CD4-positive, alpha-beta memory T cell (primary cell): ENCODE results near the gene SERPINB6. TPM values are rescaled to one million over a fixed set of nuclear protein-coding genes. Genes with fewer than 3 reads are reported as not detected.
"Not testable (repeated sequence)": the region's sequence is repeated elsewhere in the genome, so short reads cannot be mapped to it uniquely, and the experiment has no call there.

Source experiments
- CTCF ChIA-PET: fragments of 350-600 bp; sonication (Branson Sonifier 250); formaldehyde crosslinking; loops from one replicate; lab custom pipeline; 2021; ENCODE audit warnings: inconsistent platforms; ENCODE audit not compliant: partially characterized antibody; lab: Charles Lee
- POLR2A ChIA-PET: fragments of 350-600 bp; sonication (Branson Sonifier 250); formaldehyde crosslinking; loops from one replicate; lab custom pipeline; 2021; ENCODE audit not compliant: partially characterized antibody; lab: Charles Lee
- DNase-seq, 5 donors: peaks; one replicate each; pipeline versions ENCODE4 v3.0.0 to v3.0.0-alpha.2; 2020 to 2022; ENCODE audit warnings: mixed read lengths in 1 of 5
- H3K27ac ChIP-seq: one replicate; pipeline ENCODE4 v1.7.0; 2013; ENCODE audit warnings: low read depth, low read length
- H3K27me3 ChIP-seq: 2 replicates; pipeline ENCODE4 v1.7.0; 2013; ENCODE audit warnings: mild to moderate bottlenecking, low read length, moderate library complexity; ENCODE audit not compliant: insufficient read depth
- H3K36me3 ChIP-seq: 2 replicates; pipeline ENCODE4 v1.7.0; 2013; ENCODE audit warnings: mild to moderate bottlenecking, low read length, moderate library complexity; ENCODE audit not compliant: insufficient read depth
- H3K4me1 ChIP-seq: 2 replicates; pipeline ENCODE4 v1.7.0; 2013; ENCODE audit warnings: mild to moderate bottlenecking, low read length, moderate library complexity; ENCODE audit not compliant: insufficient read depth
- H3K4me3 ChIP-seq, 2 donors: one replicate each; pipeline ENCODE4 v1.7.0; 2013; ENCODE audit warnings: low read length in 2 of 2, mild to moderate bottlenecking in 1 of 2
- H3K9me3 ChIP-seq, 2 donors: one replicate each; pipeline ENCODE4 v1.7.0; 2013; ENCODE audit warnings: low read length in 2 of 2, control low read depth in 1 of 2; ENCODE audit not compliant: control insufficient read depth in 1 of 2
- H3K27ac Mint-ChIP-seq, 7 donors: one replicate each; pipeline ENCODE4 v1.8.0; 2020 to 2021; ENCODE audit warnings: mixed read lengths in 7 of 7, mild to moderate bottlenecking in 6 of 7, inconsistent platforms in 3 of 7, moderate library complexity in 3 of 7
- H3K27me3 Mint-ChIP-seq, 2 donors: one replicate each; pipeline ENCODE4 v1.8.0; 2020 to 2021; ENCODE audit warnings: mixed read lengths in 2 of 2
- H3K36me3 Mint-ChIP-seq, 2 donors: one replicate each; pipeline ENCODE4 v1.8.0; 2020 to 2021; ENCODE audit warnings: mixed read lengths in 2 of 2, inconsistent platforms in 1 of 2, mild to moderate bottlenecking in 1 of 2
- H3K4me1 Mint-ChIP-seq, 4 donors: one replicate each; pipeline ENCODE4 v1.8.0; 2020 to 2021; ENCODE audit warnings: mixed read lengths in 4 of 4, mild to moderate bottlenecking in 1 of 4
- H3K4me3 Mint-ChIP-seq, 8 donors: one replicate each; pipeline ENCODE4 v1.8.0; 2020 to 2021; ENCODE audit warnings: mixed read lengths in 8 of 8, mild to moderate bottlenecking in 7 of 8, moderate library complexity in 6 of 8, inconsistent platforms in 3 of 8
- H3K9me3 Mint-ChIP-seq, 8 donors: one replicate each; pipeline ENCODE4 v1.8.0; 2020 to 2021; ENCODE audit warnings: mixed read lengths in 8 of 8, mild to moderate bottlenecking in 5 of 8, inconsistent platforms in 3 of 8, moderate library complexity in 1 of 8
- intact Hi-C: fragments of 100-400 bp; cut with micrococcal nuclease; formaldehyde crosslinking; loops from one replicate; pipeline ENCODE4 v1.15.1; 2023
- polyA plus RNA-seq, 2 donors: library from polyadenylated mRNA; unstranded; fragments of 300-500 nt; fragmentation: Illumina TruSeq; gene quantifications; one replicate each; pipeline ENCODE4 v1.2.3, GENCODE V29; 2021
- total RNA-seq, 2 experiments: library from RNA; stranded (reverse); gene quantifications; one replicate each; pipeline ENCODE4 v1.2.3, GENCODE V29; 2021

The SERPINB6 gene
- total and polyA plus RNA-seq, 4 experiments from 2014 or later = 41.2 to 58.0 (median 44.5) TPM

DNA sequence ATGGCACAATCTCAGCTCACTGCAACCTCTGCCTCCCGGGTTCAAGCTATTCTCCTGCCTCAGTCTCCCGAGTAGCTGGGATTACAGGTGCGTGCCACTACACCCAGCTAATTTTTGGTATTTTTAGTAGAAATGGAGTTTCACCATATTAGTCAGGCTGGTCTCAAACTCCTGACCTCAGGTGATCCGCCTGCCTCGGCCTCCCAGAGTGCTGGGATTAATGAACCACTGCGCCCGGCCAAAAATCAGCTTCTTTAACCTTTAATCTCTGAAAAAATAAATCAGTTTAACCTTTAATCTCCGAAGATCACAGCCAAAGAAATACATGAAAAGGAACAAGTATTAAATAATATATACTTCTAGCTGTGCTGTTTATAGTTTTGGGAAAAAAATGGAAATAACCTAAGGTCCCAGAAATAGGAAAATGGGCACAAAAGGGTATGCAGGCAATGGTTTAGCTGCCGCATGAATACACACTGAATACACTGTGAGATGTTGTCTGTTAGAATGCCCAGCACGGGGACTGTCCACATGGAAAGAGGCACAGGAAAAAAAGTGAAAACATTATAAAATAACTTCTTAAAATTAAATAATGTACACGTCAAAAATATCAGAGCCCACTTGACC, 29.9 kb upstream of the SERPINB6 start:
- ChIA-PET CTCF (interaction anchor here (0.8 to 7.7 kb wide), 18 partner anchors 10 to 249 kb away, joined by 3 to 152 read pairs (median 6); partner anchors contain the start of gene RIPK1), POLR2A (interaction anchor here (0.7 to 6.7 kb wide), 10 partner anchors 10 to 69 kb away, joined by 3 to 94 read pairs (median 12); partner anchors contain the start of gene RIPK1)
- intact Hi-C loops = no loop called here
- H3K9me3 Mint-ChIP-seq = peaks cover 0 to 2% (median 0%) of the 10 kb centered on the region in 8 donors
- H3K4me1 Mint-ChIP-seq = peaks cover 18 to 38% (median 29%) of the 10 kb centered on the region in 4 donors
- no peak for DNase-seq
- no peak overlapping the region for H3K4me3 ChIP-seq
- H3K4me3 Mint-ChIP-seq = peak overlapping the region; percentile 35 to 92 (median 87)
- H3K27me3 Mint-ChIP-seq = no peaks in the 10 kb centered on the region
- H3K36me3 Mint-ChIP-seq = peaks cover 21 to 27% of the 10 kb centered on the region in 2 donors
- peaks cover 7% of the 10 kb centered on the region for H3K36me3 ChIP-seq
- peak overlapping the region in 4 of 7 donors; percentile 31 to 91 (median 54) for H3K27ac Mint-ChIP-seq
- no peaks in the 10 kb centered on the region for H3K9me3 ChIP-seq
- H3K27ac ChIP-seq = no peak overlapping the region
- peaks cover 23% of the 10 kb centered on the region for H3K4me1 ChIP-seq
- no peaks in the 10 kb centered on the region for H3K27me3 ChIP-seq

DNA sequence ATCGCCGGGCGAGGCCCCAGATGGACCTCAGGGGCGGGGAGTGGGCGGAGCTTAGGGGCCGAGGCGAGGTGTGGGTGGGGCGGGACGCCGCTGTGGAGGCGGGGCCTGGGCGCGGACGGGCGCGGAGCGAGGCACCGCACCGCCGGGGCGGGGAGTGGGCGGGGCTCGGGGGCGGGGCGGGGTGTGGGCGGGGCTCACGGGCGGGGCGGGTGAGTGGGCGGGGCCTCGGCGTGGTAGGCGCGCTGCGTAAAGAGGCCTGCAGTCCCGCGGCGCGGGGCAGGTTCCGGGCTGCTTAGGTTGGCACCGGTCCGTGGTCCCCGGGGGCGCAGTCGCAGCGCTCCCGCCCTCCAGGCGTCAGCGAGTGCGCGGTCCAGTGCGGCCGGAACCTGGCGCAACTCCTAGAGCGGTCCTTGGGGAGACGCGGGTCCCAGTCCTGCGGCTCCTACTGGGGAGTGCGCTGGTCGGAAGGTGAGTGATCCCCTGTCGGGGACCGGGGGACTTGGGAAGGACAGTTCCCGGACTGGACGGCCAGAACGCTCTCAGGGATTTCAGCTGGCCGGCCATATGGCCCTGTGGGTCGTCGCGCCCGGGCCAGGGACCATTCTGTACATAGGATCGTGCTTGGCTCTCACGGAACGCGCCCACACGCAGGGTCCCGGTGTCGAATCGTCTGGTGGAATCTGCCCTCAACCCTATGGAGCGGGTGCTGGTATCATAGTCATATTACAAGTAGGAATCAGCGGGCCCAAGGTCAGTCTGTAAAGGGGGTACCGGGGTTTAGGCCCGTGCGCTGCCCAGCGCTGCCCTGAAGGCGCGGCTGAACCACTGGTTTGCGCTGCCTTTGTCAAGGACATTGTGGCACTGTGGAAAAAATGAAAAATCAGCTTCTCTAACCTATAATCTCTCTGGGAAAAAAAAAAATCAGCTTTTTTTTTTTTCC, 28.5 kb upstream of the SERPINB6 start, which contains the start of gene NQO2:
Gene NQO2 (plus strand): TSS at position 277 of the 940 bp plus-strand sequence. CDS start 6,659 bp downstream, outside the sequence.
- Mint-ChIP-seq H3K4me3 (peak within 1 kb of the TSS; percentile 87 to 95 (median 91)), H3K9me3 (peaks cover 0 to 2% (median 0%) of the 10 kb centered on the region in 8 donors), H3K4me1 (peaks cover 17 to 38% (median 27%) of the 10 kb centered on the region in 4 donors), H3K27me3 (no peaks in the 10 kb centered on the region), H3K27ac (peak within 1 kb of the TSS; percentile 85 to 96 (median 91)), H3K36me3 (peaks cover 9 to 21% of the 10 kb centered on the region in 2 donors)
- Histone ChIP-seq H3K27ac (peak within 1 kb of the TSS; percentile 80), H3K4me1 (peaks cover 23% of the 10 kb centered on the region), H3K27me3 (no peaks in the 10 kb centered on the region), H3K4me3 (peak within 1 kb of the TSS; percentile 81 to 92), H3K36me3 (peaks cover 6% of the 10 kb centered on the region), H3K9me3 (no peaks in the 10 kb centered on the region)
- intact Hi-C loops = loop anchor here (1.0 to 10.0 kb wide), 9 partner anchors 11 to 455 kb away; partner anchors contain the start of genes BPHL, PSMG4, RIPK1 and SLC22A23
- ChIA-PET CTCF (interaction anchor here (0.8 to 7.7 kb wide), 8 partner anchors 9 to 251 kb away, joined by 4 to 152 read pairs (median 16); partner anchors contain the start of gene RIPK1), POLR2A (interaction anchor here (0.6 to 6.7 kb wide), 17 partner anchors 10 to 260 kb away, joined by 3 to 94 read pairs (median 4); partner anchors contain the start of genes RIPK1 and SERPINB1)
- DNase-seq = peak; percentile 79 to 88 (median 85)

- CTCF ChIA-PET = interaction anchor here (1.0 to 7.7 kb wide), 6 partner anchors 9 to 68 kb away, joined by 4 to 152 read pairs (median 18); partner anchors contain the start of gene RIPK1
- Histone ChIP-seq H3K9me3 (no peaks in the 10 kb centered on the region), H3K4me3 (peak overlapping the region; percentile 30 to 83), H3K27ac (peak overlapping the region; percentile 80), H3K27me3 (no peaks in the 10 kb centered on the region), H3K4me1 (peaks cover 23% of the 10 kb centered on the region), H3K36me3 (peaks cover under 1% of the 10 kb centered on the region)
- peaks cover 17 to 38% (median 26%) of the 10 kb centered on the region in 4 donors for H3K4me1 Mint-ChIP-seq
- peak overlapping the region; percentile 82 to 96 (median 91) for H3K27ac Mint-ChIP-seq
- no peaks in the 10 kb centered on the region for H3K27me3 Mint-ChIP-seq
- intact Hi-C loops = loop anchor here (1.0 to 10.0 kb wide), 9 partner anchors 10 to 456 kb away; partner anchors contain the start of genes BPHL, PSMG4, RIPK1 and SLC22A23
- no peak for DNase-seq
- H3K4me3 Mint-ChIP-seq = peak overlapping the region; percentile 86 to 95 (median 91)
- POLR2A ChIA-PET = interaction anchor here (0.6 to 6.7 kb wide), 15 partner anchors 10 to 260 kb away, joined by 3 to 94 read pairs (median 5); partner anchors contain the start of genes RIPK1 and SERPINB1
- H3K9me3 Mint-ChIP-seq = peaks cover 0 to 2% (median 0%) of the 10 kb centered on the region in 8 donors
- peaks cover 3 to 16% of the 10 kb centered on the region in 2 donors for H3K36me3 Mint-ChIP-seq
Measured at GRCh38 chr6:2998998-2999617, 27.7 kb upstream of the SERPINB6 start.

- CTCF ChIA-PET = interaction anchor here (1.3 to 7.7 kb wide), 9 partner anchors 9 to 253 kb away, joined by 3 to 152 read pairs (median 4); partner anchors contain the start of gene SERPINB1
- Histone ChIP-seq H3K4me3 (peak overlapping the region; percentile 30 to 83), H3K27ac (peak overlapping the region; percentile 80), H3K4me1 (peaks cover 23% of the 10 kb centered on the region)
- Mint-ChIP-seq H3K4me3 (peak overlapping the region; percentile 86 to 95 (median 91)), H3K27ac (peak overlapping the region; percentile 82 to 96 (median 91)), H3K4me1 (peaks cover 17 to 38% (median 26%) of the 10 kb centered on the region in 4 donors), H3K36me3 (peaks cover 3 to 16% of the 10 kb centered on the region in 2 donors)
- POLR2A ChIA-PET = interaction anchor here (0.7 to 6.7 kb wide), 8 partner anchors 9 to 70 kb away, joined by 3 to 90 read pairs (median 16); partner anchors contain the start of gene RIPK1
- peak; percentile 79 to 83 (median 82) for DNase-seq
- H3K36me3 ChIP-seq, H3K9me3 ChIP-seq, H3K27me3 Mint-ChIP-seq, H3K9me3 Mint-ChIP-seq, H3K27me3 ChIP-seq: not testable (repeated sequence)
- intact Hi-C loops = loop anchor here (2.0 to 10.0 kb wide), 4 partner anchors 164 to 456 kb away; partner anchors contain the start of genes PSMG4 and SLC22A23
Measured at GRCh38 chr6:2998249-2998997, 27.1 kb upstream of the SERPINB6 start.

DNA sequence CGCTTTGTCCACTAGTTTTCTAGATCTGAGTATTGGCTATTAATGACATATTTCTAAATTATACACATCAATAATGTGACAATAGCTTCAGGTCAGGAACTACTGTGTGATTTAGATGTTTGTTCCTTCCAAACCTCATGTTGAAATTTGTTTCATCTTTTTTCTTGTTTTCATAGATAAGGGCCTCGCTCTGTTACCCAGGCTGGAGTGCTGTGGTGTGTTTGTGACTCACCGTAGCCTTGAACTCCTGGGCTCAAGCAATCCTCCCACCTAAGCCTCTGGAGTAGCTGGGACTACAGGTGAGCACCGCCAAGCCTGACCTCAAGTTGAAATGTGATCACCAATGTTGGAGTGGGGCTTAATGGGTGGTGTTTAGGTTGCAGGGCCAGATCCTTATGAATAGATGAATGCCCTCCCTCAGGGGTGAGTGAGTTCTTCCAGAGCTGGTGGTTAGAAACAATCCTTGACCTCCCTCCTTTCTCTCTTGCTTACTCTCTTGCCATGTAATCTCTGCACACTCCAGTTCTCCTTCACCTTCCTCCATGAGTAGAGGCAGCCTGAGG, 22.5 kb upstream of the SERPINB6 start:
- ChIA-PET CTCF (no interaction called here), POLR2A (interaction anchor here (1.2 kb wide), 1 partner anchor 70 kb away, joined by 4 read pairs; no protein-coding TSS in a partner anchor)
- H3K36me3 ChIP-seq = no peaks in the 10 kb centered on the region
- peaks cover 15% of the 10 kb centered on the region for H3K4me1 ChIP-seq
- peaks cover 0 to 2% (median 0%) of the 10 kb centered on the region in 8 donors for H3K9me3 Mint-ChIP-seq
- peaks cover 0 to 11% of the 10 kb centered on the region in 2 donors for H3K36me3 Mint-ChIP-seq
- H3K27ac Mint-ChIP-seq = peak overlapping the region in 2 of 7 donors; percentile 17 to 47
- no peak for DNase-seq
- no peaks in the 10 kb centered on the region for H3K9me3 ChIP-seq
- H3K4me3 ChIP-seq = no peak overlapping the region
- H3K4me3 Mint-ChIP-seq = no peak overlapping the region
- H3K4me1 Mint-ChIP-seq = peaks cover 9 to 26% (median 17%) of the 10 kb centered on the region in 4 donors
- intact Hi-C loops = loop anchor here (10.0 kb wide), 1 partner anchor 461 kb away; the partner anchor contains the start of gene SLC22A23
- no peak overlapping the region for H3K27ac ChIP-seq
- H3K27me3 Mint-ChIP-seq = no peaks in the 10 kb centered on the region
- no peaks in the 10 kb centered on the region for H3K27me3 ChIP-seq
